GM12873 (cell line): ENCODE data around the gene EMSY.

Experiments used
- CTCF ChIP-seq: IDR thresholded peaks from 2 replicates; pipeline ENCODE4 v1.5.1; 2012; ENCODE audit warnings: low read depth, mild to moderate bottlenecking, moderate library complexity, low read length, control low read depth; ENCODE audit not compliant: insufficient read depth; ENCODE audit errors: missing control alignments

EMSY gene

GRCh38 chr11:76456571-76456970, 11.8 kb downstream of the EMSY start:
- TF ChIP-seq CTCF, result no peak

- peak; percentile 32 for TF ChIP-seq CTCF
Observed at GRCh38 chr11:76459299-76459698, 14.5 kb downstream of the EMSY start.

GRCh38 chr11:76459846-76460245, 15.0 kb downstream of the EMSY start:
- no peak for TF ChIP-seq CTCF

GRCh38 chr11:76462317-76462716, 17.5 kb downstream of the EMSY start:
- TF ChIP-seq CTCF, result no peak

- TF ChIP-seq CTCF, result no peak
Observed at GRCh38 chr11:76465701-76466100, 20.9 kb downstream of the EMSY start.

- TF ChIP-seq CTCF, result no peak
Observed at GRCh38 chr11:76466666-76467065, 21.8 kb downstream of the EMSY start.

- TF ChIP-seq CTCF, result no peak
Observed at GRCh38 chr11:76469141-76469540, 24.3 kb downstream of the EMSY start.

GRCh38 chr11:76471382-76471781, 26.6 kb downstream of the EMSY start:
- TF ChIP-seq CTCF, result no peak
